ENCODE results near the gene GREM1.

- TF ChIP-seq POLR2AphosphoS5 (IDR thresholded peaks at IDR 0.05; ENCODE audit: low read depth, low read length) (no peak), POLR2A (IDR thresholded peaks at IDR 0.05; ENCODE audit: low read depth, low read length) (no peak), TAF1 (IDR thresholded peaks at IDR 0.05; ENCODE audit: low read depth, low read length) (no peak)
These were observed 57.3 kb downstream of the GREM1 start for GRCh38 chr15:32775103-32775502.
